ENCODE measurements around the gene RRAS2. TPM values are rescaled to one million over a fixed set of nuclear protein-coding genes. Genes with fewer than 3 reads are reported as not detected.

The RRAS2 gene
- total and polyA plus RNA-seq, 10 of the 15 experiments (the other 5 are each of a cell fraction or from before 2014, with no cell fraction given), result 26.9 to 72.4 (median 45.4) TPM

- no peaks in the 10 kb centered on the region for H3K4me1 ChIP-seq (ENCODE audit: control insufficient read depth, insufficient read depth, low read length)
- intact Hi-C loops (cut with micrococcal nuclease; ENCODE audit: unreplicated experiment), result no loop called here
- no peak for FAIRE-seq
- H3K9ac ChIP-seq (ENCODE audit: control insufficient read depth, insufficient read depth, low read length), result no peak overlapping the region
- ATAC-seq, result no peak
- no peak overlapping the region for H3K4me2 ChIP-seq (ENCODE audit: control insufficient read depth, insufficient read depth)
- H3K27me3 ChIP-seq (replicated peaks in 1 of 2; ENCODE audit: control insufficient read depth in 2 of 2, insufficient read depth in 2 of 2, low read length in 1 of 2), result no peaks in the 10 kb centered on the region
- DNase-seq (ENCODE audit: low read depth, low spot score), result no peak
- WGBS (ENCODE audit: insufficient coverage, insufficient replicate concordance, low lambda C conversion rate, missing lambda C conversion rate), result 77% methylated on average over 8 of the region's 8 CpGs
- no peak for TF ChIP-seq KAT2A (conservative IDR thresholded peaks at IDR 0.05; ENCODE audit: control insufficient read depth, low read depth, low read length)
- no peak for TF ChIP-seq SMAD5 (IDR thresholded peaks at IDR 0.05; ENCODE audit: low read depth)
- no peak for TF ChIP-seq POLR2A (IDR thresholded peaks at IDR 0.05; ENCODE audit: low read depth, low read length)
- TF ChIP-seq CEBPB (IDR thresholded peaks at IDR 0.05; ENCODE audit: borderline replicate concordance in 1 of 2, low read depth in 2 of 2, low read length in 2 of 2), result no peak
- TF ChIP-seq BRCA1 (IDR thresholded peaks at IDR 0.05; ENCODE audit: low read depth, low read length), result no peak
- no peak for TF ChIP-seq NR2C1 (IDR thresholded peaks at IDR 0.05)
- TF ChIP-seq NRF1 (conservative IDR thresholded peaks at IDR 0.05; ENCODE audit: low read depth, low read length), result no peak
- TF ChIP-seq BMI1 (IDR thresholded peaks at IDR 0.05; ENCODE audit: borderline replicate concordance), result no peak
- no peak for TF ChIP-seq RBBP5 (conservative IDR thresholded peaks at IDR 0.05)
- no peak for TF ChIP-seq ATF7 (IDR thresholded peaks at IDR 0.05; ENCODE audit: low read depth)
- no peak for TF ChIP-seq JUND (IDR thresholded peaks at IDR 0.05; ENCODE audit: low read depth, low read length)
- no peak for TF ChIP-seq NKRF (conservative IDR thresholded peaks at IDR 0.05)
- no peak for TF ChIP-seq ZBTB33 (IDR thresholded peaks at IDR 0.05)
- no peak for TF ChIP-seq ZNF24 (IDR thresholded peaks at IDR 0.05)
- H3K4me3 ChIP-seq, result no peak overlapping the region
- no peaks in the 10 kb centered on the region for H3K79me2 ChIP-seq (ENCODE audit: control insufficient read depth, insufficient read depth, low read length)
- in situ Hi-C loops (cut with MboI), result no loop called here
- ChIA-PET POLR2A (no interaction called here), CTCF (interaction anchor here (1.0 to 1.8 kb wide), 3 partner anchors 11 to 193 kb away, joined by 5 to 6 read pairs (median 5); no protein-coding TSS in a partner anchor), RAD21 (ENCODE audit: unreplicated experiment) (no interaction called here), SMC1A (ENCODE audit: uncharacterized antibody, unreplicated experiment) (interaction anchor here (1.0 kb wide), 1 partner anchor 25 kb away, joined by 3 read pairs; no protein-coding TSS in a partner anchor)
- no peak overlapping the region for H3K27ac ChIP-seq (ENCODE audit: control insufficient read depth, insufficient read depth)
- H3K36me3 ChIP-seq (ENCODE audit: control insufficient read depth in 2 of 2, insufficient read depth in 2 of 2, low read length in 1 of 2), result no peaks in the 10 kb centered on the region; a peak in 1 of 4 replicates
- no peak overlapping the region for H2AFZ ChIP-seq (ENCODE audit: control insufficient read depth, low read depth, low read length)
- no TSS peak for BruUV-seq (replicated peaks)
- no peaks in the 10 kb centered on the region for H3K9me3 ChIP-seq (replicated peaks; ENCODE audit: control insufficient read depth, insufficient read depth, low read length)
- no peaks in the 10 kb centered on the region for H4K20me1 ChIP-seq (ENCODE audit: control insufficient read depth, insufficient read depth)
Observed at GRCh38 chr11:14262271-14262846, 96.6 kb downstream of the RRAS2 start.
